PC-3 (cell line): ENCODE data around the gene PRSS50. TPM values are rescaled to one million over a fixed set of nuclear protein-coding genes. Genes with fewer than 3 reads are reported as not detected.

ENCODE experiments used
- ATAC-seq: fragments of 200-7000 bp; cut with Tn5 transposase; 2 replicates; pipeline ENCODE4 v1.9.1; 2020; ENCODE audit warnings: mild to moderate bottlenecking, moderate library complexity
- BruUV-seq: library from RNA; stranded (reverse); fragments of 400-500 nt; replicated peaks from 2 replicates; lab custom pipeline; 2021; lab: Mats Ljungman, UMichigan
- CTCF ChIA-PET: fragments of 300-600 bp; sonication (Branson Sonifier 250); formaldehyde crosslinking; loops from one replicate; lab custom pipeline; 2022; ENCODE audit warnings: antibody characterized with exemption; lab: Charles Lee
- POLR2A ChIA-PET: fragments of 300-600 bp; sonication (Branson Sonifier 250); formaldehyde crosslinking; loops from one replicate; lab custom pipeline; 2022; ENCODE audit warnings: antibody characterized with exemption; ENCODE audit not compliant: unreplicated experiment; lab: Charles Lee
- DNase-seq: peaks from one replicate; pipeline ENCODE4 v3.0.0-alpha.2; 2015
- H2AFZ ChIP-seq: fragments of 300-600 bp; sonication (generic); 2 replicates; pipeline ENCODE4 v1.6.0; 2016; ENCODE audit warnings: antibody characterized with exemption, low read length
- H3F3A ChIP-seq: fragments of 300-600 bp; sonication (generic); one replicate; pipeline ENCODE4 v1.6.0; 2017; ENCODE audit warnings: antibody characterized with exemption, low read length, control low read depth, mild to moderate bottlenecking; ENCODE audit not compliant: unreplicated experiment
- H3K27ac ChIP-seq: fragments of 300-600 bp; sonication (generic); 2 replicates; pipeline ENCODE4 v1.5.1; 2016; ENCODE audit warnings: mild to moderate bottlenecking, low read length
- H3K27me3 ChIP-seq: fragments of 300-600 bp; sonication (generic); 2 replicates; pipeline ENCODE4 v1.6.1; 2016; ENCODE audit warnings: low read length, mixed read lengths
- H3K36me3 ChIP-seq: fragments of 300-600 bp; sonication (generic); 2 replicates; pipeline ENCODE4 v1.6.1; 2016; ENCODE audit warnings: low read depth, mixed run types, low read length, mixed read lengths
- H3K4me1 ChIP-seq: fragments of 300-600 bp; sonication (generic); 2 replicates; pipeline ENCODE4 v1.5.1; 2016; ENCODE audit warnings: low read length; ENCODE audit not compliant: insufficient read depth
- H3K4me2 ChIP-seq: fragments of 300-600 bp; sonication (generic); 2 replicates; pipeline ENCODE4 v1.6.0; 2016; ENCODE audit warnings: low read length
- H3K4me3 ChIP-seq: fragments of 300-600 bp; sonication (generic); 2 replicates; pipeline ENCODE4 v1.5.1; 2016; ENCODE audit warnings: mild to moderate bottlenecking, low read length, mixed read lengths
- H3K79me2 ChIP-seq: fragments of 300-600 bp; sonication (generic); 2 replicates; pipeline ENCODE4 v1.6.1; 2017; ENCODE audit warnings: low read length, mixed read lengths
- H3K9ac ChIP-seq: fragments of 300-600 bp; sonication (generic); 2 replicates; pipeline ENCODE4 v1.6.0; 2016; ENCODE audit warnings: mild to moderate bottlenecking, low read length
- H3K9me2 ChIP-seq: fragments of 300-600 bp; sonication (generic); replicated peaks from 2 replicates; pipeline ENCODE4 v1.6.1; 2016; ENCODE audit warnings: mixed run types, low read length, mixed read lengths
- H3K9me3 ChIP-seq: fragments of 300-600 bp; sonication (generic); 2 replicates; pipeline ENCODE4 v1.6.1; 2016; ENCODE audit warnings: low read length, mixed read lengths
- H4K20me1 ChIP-seq: fragments of 300-600 bp; sonication (generic); 2 replicates; pipeline ENCODE4 v1.6.1; 2016; ENCODE audit warnings: low read length, mixed read lengths
- CTCF ChIP-seq: fragments of 300-600 bp; sonication (generic); conservative IDR thresholded peaks from 2 replicates; pipeline ENCODE4 v1.5.1; 2017; ENCODE audit warnings: antibody characterized with exemption, low read depth, mild to moderate bottlenecking, low read length
- EZH2 ChIP-seq: fragments of 300-600 bp; sonication (generic); IDR thresholded peaks from one replicate; pipeline ENCODE4 v1.6.1; 2017; ENCODE audit warnings: antibody characterized with exemption, mild to moderate bottlenecking, low read length; ENCODE audit not compliant: unreplicated experiment
- EZH2phosphoT487 ChIP-seq: fragments of 300-600 bp; sonication (generic); IDR thresholded peaks from 2 replicates; pipeline ENCODE4 v1.6.1; 2018; ENCODE audit warnings: mild to moderate bottlenecking, antibody characterized with exemption, low read length, borderline replicate concordance
- intact Hi-C: fragments of 100-400 bp; cut with micrococcal nuclease; formaldehyde crosslinking; loops from 2 replicates; pipeline ENCODE4 v1.9.0; 2023
- total RNA-seq: library from RNA; depleted of rRNA; stranded (reverse); fragments of >200 nt; gene quantifications from 2 replicates; pipeline ENCODE4 v1.2.3, GENCODE V29; 2014; rRNA removed

PRSS50 gene
- total RNA-seq, 1 experiment from 2014 or later: not detected

- Histone ChIP-seq H3K4me3 (no peak overlapping the region), H3K4me1 (peaks cover 13% of the 10 kb centered on the region), H3K9me3 (no peaks in the 10 kb centered on the region), H3K27me3 (no peaks in the 10 kb centered on the region), H3K79me2 (no peaks in the 10 kb centered on the region), H2AFZ (no peak overlapping the region), H3F3A (no peaks in the 10 kb centered on the region), H3K4me2 (no peak overlapping the region), H3K9me2 (no peaks in the 10 kb centered on the region), H3K9ac (no peak overlapping the region), H3K27ac (no peak overlapping the region), H3K36me3 (no peaks in the 10 kb centered on the region), H4K20me1 (no peaks in the 10 kb centered on the region)
- ChIA-PET CTCF (no interaction called here), POLR2A (no interaction called here)
- TF ChIP-seq CTCF (no peak), EZH2phosphoT487 (no peak), EZH2 (no peak)
- ATAC-seq (no peak), DNase-seq (no peak)
- no TSS peak for BruUV-seq
- intact Hi-C loops: no loop called here
Measured at GRCh38 chr3:46662771-46663551, 54.7 kb downstream of the PRSS50 start.

Other genes starting within 250 kb of the PRSS50 start
- not detected in 2 replicates for gene RTP3, start 219.9 kb downstream of the PRSS50 start, total RNA-seq
- gene LRRC2, start 151.6 kb downstream of the PRSS50 start, total RNA-seq: 0.26 and 0.35 TPM in 2 replicates
- gene FAM240A, start 105.3 kb downstream of the PRSS50 start, total RNA-seq: not detected in 2 replicates
- 30.1 and 36.3 TPM in 2 replicates for gene ALS2CL, start 24.2 kb downstream of the PRSS50 start, total RNA-seq
- gene TMIE, start 16.5 kb downstream of the PRSS50 start, total RNA-seq: 0.52 and 0.66 TPM in 2 replicates
- not detected in 2 replicates for gene MYL3, start 145.6 kb upstream of the PRSS50 start, total RNA-seq
- gene PTH1R, start 159.9 kb upstream of the PRSS50 start, total RNA-seq: not detected in 2 replicates